GM12892 (cell line): Measurements from ENCODE around the gene LRRC45.

Source experiments
- POLR2A ChIP-seq: IDR thresholded peaks from 2 replicates; pipeline ENCODE4 v1.6.1; 2011; ENCODE audit warnings: low read depth, low read length, control low read depth
- POLR2AphosphoS5 ChIP-seq: IDR thresholded peaks from 2 replicates; pipeline ENCODE4 v1.6.1; 2011; ENCODE audit warnings: low read depth, low read length, control low read depth
- TAF1 ChIP-seq: IDR thresholded peaks from 2 replicates; pipeline ENCODE4 v1.6.1; 2011; ENCODE audit warnings: low read depth, mild to moderate bottlenecking, control low read depth, low read length, borderline replicate concordance

DNA sequence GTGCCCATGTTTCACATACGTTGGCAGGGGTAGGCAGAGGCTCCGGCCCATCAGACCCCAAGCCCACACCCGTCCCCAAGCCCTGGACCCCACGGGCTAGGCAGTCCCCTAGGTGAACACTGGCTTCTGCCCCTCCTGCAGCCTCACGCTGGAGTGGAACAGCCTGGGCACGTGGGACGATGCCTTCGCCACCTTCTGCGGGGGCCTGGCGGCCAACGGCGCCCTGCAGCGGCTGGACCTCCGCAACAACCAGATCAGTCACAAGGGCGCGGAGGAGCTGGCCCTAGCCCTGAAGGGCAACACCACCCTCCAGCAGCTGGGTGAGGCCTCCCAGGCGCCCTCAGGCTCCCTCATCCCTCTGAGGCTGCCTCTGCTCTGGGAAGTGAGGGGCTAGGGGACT lies 1.8 kb downstream of the LRRC45 start:
- TF ChIP-seq POLR2A (no peak), TAF1 (no peak), POLR2AphosphoS5 (no peak)
